G401 (cell line): ENCODE results near the gene PRSS57. TPM values are rescaled to one million over a fixed set of nuclear protein-coding genes. Genes with fewer than 3 reads are reported as not detected.
"Not testable (repeated sequence)": the region's sequence is repeated elsewhere in the genome, so short reads cannot be mapped to it uniquely, and the experiment has no call there.

Experiments
- DNase-seq: peaks from one replicate; pipeline ENCODE4 v3.0.0-alpha.2; 2015; ENCODE audit warnings: low spot score
- in situ Hi-C: cut with HindIII; loops from 2 replicates; pipeline ENCODE4 v1.10.0; 2016; ENCODE audit warnings: low sequenced_read_pairs, mixed read lengths
- total RNA-seq: library from RNA; depleted of rRNA; stranded (reverse); fragments of >200 nt; shearing (Covaris generic); gene quantifications from 2 replicates; pipeline ENCODE4 v1.2.3, GENCODE V29; 2014

PRSS57 gene
- total RNA-seq, 1 experiment from 2014 or later = not detected

DNA sequence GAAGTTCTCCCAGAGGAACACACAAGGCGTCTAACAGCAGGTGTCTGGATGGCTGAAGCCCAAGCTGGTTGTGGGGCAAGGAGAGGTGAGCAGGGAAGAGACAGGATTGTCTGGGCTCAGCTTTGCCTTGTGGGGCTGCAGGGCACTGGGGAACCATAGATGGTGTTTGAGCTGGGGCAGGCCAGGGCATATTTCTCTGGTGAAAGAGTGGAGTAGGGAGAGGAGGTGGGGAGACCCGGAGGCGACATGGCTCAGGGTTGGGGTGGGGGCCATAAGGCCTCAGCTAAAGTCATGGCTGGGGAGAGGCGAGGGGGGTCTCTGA is 8.0 kb upstream of the PRSS57 start:
- DNase-seq = no peak
- in situ Hi-C loops = no loop called here

DNA sequence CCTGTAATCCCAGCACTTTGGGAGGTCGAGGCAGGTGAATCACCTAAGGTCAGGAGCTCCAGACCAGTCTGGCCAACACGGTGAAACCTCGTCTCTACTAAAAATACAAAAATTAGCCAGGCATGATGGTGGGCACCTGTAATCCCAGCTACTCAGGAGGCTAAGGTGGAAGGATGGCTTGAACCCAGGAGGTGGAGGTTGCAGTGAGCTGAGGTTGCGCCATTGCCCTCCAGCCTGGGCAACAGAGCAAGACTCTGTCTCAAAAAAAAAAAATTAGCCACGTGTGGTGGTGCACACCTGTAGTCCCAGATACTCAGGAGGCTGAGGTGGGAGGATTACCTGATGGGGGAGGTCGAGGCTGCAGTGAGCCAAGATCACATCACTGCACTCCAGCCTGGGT is 7.6 kb upstream of the PRSS57 start:
- in situ Hi-C loops = not testable (repeated sequence)

DNA sequence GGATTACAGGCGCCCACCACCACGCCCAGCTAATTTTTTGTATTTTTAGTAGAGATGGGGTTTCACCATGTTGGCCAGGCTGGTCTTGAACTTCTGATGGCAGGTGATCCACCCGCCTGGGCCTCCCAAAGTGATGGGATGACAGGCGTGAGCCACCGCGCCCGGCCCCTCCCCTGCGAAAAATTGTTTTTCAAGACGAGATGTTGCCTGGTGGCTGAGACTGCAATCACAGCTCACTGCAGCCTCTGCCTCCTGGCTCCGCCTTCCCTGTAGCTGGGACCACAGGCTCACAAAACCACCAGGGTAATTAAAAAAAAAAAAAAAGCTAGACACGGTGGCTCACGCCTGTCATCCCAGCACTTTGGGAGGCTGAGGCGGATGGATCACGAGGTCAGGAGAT is 4.6 kb upstream of the PRSS57 start:
- in situ Hi-C loops, DNase-seq: not testable (repeated sequence)

More for the DNA sequence above, 7.6 kb upstream of the PRSS57 start:
- not testable (repeated sequence) for DNase-seq

DNA sequence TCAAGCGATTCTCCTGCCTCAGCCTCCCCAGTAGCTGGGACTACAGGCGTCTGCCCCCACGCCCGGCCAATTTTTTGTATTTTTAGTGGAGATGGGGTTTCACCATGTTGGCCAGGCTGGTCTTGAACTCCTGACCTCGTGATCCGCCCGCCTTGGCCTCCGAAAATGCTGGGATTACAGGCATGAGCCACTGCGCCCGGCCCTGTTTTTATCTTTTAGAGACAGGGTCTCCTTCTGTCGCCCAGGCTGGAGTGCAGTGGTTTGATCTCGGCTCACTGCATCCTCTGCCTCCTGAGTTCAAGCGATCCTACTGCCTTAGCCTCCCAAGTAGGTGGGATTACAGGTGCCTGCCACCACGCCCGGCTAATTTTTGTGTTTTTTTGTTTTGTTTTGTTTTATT is 3.3 kb upstream of the PRSS57 start:
- in situ Hi-C loops, DNase-seq: not testable (repeated sequence)

DNA sequence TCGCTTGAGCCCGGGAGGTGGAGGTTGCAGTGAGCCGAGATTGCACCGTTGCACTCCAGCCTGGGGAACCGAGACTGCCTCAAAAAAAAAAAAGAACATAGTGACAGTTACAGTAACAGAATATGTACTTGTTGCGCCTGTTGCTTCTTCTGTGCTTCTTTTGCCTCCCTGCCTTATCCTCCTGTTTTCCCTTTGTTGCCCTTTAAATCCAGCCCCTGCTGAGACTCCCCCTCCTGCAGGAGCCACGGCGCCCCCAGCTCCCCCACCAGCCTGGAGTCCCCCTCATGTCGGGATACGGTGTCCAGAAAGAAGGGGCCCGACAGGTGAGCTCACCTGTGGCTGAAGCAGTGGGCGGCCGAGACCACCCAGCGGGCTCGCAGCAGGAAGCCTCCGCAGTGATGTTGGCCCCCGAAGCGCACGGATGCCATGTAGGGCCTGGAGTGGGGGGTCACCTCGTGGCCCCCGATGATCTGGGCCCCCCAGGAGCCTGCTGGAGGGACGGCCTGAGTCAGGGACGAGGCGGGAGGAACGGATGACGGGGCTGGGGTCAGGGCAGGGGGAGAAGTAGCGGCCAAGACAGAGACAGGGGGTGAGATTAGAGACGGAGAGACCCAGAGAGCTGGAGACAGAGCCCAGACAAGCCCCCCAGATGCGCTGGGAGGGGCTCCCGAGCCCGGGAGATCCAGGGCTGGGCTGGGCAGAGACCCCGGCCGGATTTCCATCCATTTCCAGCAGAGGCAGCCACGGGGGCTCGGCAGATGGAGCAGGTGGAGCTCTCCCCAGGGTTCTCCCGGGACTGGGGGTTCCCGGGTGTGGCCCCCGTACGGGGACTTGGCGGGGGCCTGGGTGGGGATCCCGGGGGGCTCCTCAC is 536 bp downstream of the PRSS57 start:
- in situ Hi-C loops = no loop called here
- no peak for DNase-seq

DNA sequence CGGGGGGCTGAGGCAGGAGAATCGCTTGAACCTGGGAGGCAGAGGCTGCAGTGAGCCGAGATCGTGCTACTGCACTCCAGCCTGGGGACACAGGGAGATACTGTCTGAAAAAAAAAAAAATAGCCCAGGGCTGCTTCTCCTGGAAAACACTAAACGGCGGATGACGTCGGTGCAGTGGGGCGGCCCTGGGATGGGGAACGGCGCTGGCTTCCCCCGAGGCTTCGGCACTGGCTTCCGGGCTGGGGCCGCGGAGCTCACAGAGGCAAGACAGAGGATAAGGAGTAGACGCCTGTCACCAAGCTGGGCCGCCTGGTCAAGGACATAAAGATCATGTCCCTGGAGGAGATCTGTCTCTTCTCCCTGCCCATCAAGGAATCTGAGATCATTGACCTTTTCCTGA is 5.0 kb downstream of the PRSS57 start:
- no peak for DNase-seq
- in situ Hi-C loops = no loop called here

DNA sequence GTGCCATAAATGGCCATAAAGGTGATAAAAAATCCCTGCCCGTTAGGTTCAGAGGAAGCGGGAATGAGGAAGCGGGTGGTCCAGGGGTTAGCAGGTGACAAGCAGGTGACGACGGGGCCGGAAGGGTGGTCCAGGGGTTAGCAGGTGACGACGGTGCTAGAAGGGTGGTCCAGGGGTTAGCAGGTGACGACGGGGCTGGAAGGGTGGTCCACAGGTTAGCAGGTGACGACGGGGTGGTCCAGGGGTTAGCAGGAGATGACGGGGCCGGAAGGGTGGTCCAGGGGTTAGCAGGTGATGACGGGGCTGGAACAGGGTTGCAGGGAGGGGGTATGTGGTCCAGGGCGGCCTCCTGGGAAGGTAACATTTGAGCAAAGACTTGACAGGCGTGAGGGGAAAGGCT is 6.3 kb downstream of the PRSS57 start:
- in situ Hi-C loops = no loop called here
- DNase-seq = no peak

DNA sequence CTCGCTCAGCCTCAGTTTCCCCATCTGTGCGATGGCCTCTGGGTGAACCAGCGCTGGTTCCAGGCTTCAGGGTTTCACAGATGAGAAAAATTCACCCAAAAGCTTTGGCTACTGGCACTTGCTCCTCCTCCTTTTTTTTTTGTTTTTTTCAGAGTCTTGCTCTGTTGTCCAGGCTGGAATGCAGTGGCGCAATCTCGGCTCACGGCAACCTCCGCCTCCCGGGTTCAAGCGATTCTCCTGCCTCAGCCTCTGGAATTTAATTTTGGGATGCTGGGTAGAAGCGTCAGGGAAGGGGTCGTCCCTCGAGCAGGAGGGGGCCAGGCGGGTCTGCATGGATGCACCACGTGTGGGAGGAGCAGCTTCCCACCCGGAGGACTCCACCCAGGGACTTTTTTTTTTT is 7.0 kb downstream of the PRSS57 start:
- in situ Hi-C loops = no loop called here
- DNase-seq = no peak

DNA sequence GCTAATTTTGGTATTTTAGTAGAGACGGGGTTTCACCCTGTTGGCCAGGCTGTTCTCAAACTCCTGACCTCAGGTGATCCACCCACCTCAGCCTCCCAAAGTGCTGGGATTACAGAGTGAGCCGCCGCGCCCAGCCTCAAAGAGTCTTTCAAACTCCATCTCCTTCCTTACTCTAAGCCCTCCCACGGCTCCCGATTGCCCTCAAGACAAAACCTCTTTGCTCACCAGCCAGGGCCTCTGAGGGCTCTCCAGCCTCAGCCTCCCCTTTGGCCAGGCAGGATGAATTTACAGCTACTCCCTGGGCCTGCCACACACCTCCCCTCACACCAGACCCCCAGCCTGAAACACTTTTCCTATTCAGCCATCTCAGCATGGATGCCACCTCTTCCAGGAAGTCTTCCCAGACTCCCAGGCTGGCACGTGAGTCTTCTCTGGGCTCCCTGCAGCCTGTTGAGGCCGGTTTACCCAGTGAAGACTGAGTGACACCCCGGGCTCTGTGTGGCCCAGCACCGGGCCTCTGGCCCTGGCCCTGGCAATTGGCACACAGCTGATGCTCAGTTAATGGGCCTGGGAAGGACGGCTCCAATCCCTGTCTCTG is 7.6 kb downstream of the PRSS57 start:
- DNase-seq = no peak
- in situ Hi-C loops = no loop called here

DNA sequence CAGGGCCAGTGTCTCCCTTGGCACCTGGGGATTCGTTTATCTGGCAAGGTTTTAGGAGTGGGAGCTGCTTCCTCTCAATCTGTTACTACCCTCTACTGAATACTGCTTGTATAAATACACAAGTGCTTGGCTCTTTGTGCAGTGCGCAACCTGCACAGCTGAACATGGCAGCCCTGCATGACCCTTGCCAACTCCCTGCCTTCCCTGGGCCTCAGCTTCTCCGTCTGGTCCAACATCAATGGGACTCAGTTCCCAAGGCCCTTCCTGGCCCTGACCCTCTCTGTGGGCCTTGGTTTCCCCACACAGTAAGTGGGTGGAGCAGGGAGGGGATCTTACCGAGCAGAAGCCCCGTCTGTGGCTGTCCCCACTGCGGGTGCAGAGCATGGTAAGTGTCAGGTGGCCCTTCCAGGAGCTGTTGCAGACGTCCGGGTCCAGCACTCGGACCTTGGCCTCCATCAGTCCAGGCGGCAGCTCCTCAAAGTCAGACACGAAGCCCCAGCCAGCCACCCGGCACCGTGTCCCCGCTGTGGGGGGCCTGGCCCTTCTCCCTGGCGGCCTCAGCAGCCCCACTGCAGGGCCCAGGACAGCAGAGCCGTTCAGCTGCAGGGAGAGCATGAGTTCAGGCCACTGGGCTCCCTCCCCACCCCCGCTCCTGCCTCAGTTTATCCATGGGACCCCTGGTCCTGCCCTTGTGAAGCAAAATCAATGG is 8.5 kb downstream of the PRSS57 start:
- in situ Hi-C loops = no loop called here
- DNase-seq = no peak

DNA sequence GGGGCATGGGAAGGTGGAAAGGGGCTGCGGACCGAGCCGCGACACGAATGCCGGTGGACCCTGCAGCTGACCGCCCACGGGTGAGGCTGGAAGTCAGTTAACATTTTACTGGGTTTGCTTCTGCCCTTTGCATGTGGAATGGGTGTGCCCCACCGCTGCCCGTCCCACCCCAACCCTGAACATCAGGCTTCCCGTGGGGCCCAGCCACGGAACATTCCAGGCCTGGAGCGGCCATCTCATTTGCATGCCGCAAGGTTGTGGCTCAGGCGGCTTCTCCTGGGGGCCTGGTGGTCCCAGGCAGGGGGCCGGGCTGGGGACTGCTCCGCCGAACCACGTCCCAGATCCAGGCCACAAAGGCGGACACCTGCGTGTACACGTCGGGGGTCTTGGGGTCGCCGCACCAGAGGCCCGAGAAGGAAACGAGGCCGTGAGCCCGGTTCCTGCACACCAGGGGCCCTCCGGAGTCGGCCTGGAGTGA is 9.8 kb downstream of the PRSS57 start:
- in situ Hi-C loops = no loop called here
- no peak for DNase-seq

DNA sequence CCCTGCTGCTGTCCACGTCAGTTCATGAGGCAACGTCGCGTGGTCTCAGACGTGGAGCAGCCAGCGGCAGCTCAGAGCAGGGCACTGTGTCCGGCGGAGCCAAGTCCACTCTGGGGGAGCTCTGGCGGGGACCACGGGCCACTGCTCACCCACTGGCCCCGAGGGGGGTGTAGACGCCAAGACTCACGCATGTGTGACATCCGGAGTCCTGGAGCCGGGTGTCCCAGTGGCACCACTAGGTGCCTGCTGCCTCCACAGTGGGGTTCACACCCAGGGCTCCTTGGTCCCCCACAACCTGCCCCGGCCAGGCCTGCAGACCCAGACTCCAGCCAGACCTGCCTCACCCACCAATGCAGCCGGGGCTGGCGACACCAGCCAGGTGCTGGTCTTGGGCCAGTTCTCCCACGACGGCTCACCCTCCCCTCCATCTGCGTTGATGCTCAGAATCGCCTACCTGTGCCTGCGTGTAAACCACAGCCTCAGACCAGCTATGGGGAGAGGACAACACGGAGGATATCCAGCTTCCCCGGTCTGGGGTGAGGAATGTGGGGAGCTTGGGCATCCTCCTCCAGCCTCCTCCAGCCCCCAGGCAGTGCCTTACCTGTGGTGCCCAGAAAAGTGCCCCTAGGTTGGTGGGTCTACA is 12.5 kb downstream of the PRSS57 start:
- in situ Hi-C loops = no loop called here

DNA sequence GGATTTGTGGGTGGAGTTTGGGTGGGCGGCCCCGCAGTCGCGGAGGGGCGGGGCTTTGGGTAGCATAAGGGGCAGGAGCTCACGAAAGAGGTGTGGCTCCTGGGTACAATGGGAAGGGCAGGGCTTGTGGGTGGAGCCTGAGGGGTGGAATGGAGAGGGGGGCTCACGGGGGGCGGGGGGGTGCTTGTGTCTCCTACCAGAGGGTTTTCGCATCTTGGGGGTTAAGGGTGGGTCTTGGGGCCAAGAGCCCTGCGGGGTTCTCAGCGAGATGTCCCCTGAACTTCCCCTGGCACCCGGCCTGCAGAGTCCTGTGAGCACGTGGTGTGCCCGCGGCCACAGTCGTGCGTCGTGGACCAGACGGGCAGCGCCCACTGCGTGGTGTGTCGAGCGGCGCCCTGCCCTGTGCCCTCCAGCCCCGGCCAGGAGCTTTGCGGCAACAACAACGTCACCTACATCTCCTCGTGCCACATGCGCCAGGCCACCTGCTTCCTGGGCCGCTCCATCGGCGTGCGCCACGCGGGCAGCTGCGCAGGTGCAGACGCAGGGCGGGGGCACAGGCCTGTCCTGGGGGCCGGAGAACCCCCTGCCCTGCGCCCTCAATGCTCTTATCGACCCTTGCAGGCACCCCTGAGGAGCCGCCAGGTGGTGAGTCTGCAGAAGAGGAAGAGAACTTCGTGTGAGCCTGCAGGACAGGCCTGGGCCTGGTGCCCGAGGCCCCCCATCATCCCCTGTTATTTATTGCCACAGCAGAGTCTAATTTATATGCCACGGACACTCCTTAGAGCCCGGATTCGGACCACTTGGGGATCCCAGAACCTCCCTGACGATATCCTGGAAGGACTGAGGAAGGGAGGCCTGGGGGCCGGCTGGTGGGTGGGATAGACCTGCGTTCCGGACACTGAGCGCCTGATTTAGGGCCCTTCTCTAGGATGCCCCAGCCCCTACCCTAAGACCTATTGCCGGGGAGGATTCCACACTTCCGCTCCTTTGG is 13.9 kb downstream of the PRSS57 start:
- in situ Hi-C loops = no loop called here
- DNase-seq = no peak

More for the DNA sequence above, 12.5 kb downstream of the PRSS57 start:
- no peak for DNase-seq

DNA sequence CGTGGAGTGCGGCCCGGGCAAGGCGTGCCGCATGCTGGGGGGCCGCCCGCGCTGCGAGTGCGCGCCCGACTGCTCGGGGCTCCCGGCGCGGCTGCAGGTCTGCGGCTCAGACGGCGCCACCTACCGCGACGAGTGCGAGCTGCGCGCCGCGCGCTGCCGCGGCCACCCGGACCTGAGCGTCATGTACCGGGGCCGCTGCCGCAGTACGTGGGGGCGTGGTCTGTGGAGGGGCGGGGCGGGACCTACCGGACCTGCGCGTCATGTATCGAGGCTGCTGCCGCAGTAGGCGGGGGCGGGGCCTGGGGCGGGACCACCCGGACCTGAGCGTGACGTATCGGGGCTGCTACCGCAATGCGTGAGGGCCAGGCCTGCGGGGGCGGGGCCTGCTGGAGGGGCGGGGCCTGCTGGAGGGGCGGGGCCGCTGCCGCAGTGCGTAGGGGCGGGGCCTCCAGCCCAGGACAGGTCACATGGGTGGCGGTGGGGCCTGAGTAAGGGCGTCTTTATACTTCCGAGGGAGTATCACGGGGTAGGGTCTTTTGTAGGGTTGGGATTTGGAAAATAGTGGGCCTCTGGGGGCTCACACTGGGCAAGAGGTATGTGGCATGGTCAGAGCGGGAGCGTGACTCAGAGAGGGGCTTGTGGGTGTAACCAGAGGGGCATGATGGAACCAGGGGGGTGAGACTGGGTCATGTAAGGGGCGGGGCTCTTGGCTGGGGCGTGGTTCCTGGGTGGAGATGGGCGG is 14.8 kb downstream of the PRSS57 start:
- DNase-seq = peak; percentile 99
- in situ Hi-C loops = no loop called here

DNA sequence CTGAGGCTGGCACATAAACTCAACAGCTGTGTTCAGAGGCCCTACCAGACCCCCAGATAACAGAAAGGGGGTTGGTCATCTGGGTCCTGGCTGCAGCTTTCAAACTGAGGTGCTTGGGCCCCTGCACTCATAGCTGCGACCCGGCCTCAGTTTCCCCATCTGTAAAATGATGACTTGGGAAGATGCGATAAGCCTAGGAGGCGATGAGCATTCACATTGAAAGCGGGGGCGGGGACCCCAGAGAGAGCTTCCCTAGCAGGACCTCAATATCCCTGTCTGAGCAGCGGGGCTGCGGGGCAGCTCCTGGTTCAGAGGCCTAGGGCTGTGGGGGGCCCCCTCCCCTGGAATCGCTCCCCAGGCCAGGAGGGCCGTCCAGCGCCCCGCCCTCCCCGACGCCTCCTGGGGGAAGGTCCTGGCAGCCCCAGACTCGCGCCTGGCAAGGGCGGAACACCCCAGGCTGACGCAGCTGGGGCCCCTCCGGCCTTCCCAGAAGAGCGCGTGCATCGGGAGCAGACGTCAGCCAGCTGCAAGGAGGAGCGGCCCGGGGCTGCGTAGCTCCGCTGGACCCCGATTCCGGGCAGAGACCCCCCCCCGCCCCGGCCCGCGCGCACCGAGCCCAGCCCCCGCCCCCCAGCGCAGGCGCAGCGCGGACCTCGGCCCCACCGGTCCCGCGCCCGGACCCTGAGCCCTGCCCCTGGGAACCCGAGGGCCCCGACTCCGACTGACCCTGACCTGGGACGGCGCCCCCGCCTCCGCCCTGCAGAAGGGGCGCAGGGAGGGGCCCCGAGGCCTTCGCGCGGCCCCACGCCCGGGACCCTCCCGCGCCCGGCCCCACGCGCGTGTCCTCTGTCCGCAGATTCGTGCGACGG is 15.6 kb downstream of the PRSS57 start:
- no peak for DNase-seq
- in situ Hi-C loops = no loop called here

DNA sequence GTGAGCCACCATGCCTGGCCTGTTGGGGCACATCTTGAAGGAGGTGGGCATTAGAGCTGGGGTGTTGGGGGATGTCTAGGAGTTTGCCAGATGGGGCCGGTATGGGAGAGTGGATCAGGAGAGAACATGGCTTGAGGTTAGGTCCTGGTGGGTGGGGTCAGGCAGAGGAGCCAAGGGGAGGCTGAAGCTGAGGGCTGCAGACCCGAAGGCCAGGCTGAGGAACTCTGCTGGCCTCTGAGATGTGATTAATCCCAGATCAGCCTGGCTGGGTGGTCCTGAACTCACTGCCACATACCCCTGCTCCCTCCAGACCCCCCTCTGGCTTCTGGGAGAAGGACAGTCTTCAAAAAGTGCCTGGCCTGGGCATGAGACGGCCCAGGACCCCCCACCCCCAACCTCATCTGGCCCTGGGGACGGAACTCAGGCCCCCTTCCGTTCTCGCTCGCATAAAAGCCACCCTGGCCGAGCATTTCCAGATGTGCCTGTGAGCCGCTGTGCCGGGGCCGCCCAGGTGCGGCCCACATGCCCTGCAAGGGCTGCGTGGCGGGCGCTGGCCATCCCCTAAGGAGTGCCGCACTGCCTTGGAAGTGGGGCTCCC is 16.4 kb downstream of the PRSS57 start:
- DNase-seq = no peak
- in situ Hi-C loops = no loop called here
